Ovary (tissue), 9 donors: ENCODE results near the gene TMEM266. TPM values are rescaled to one million over a fixed set of nuclear protein-coding genes. Genes with fewer than 3 reads are reported as not detected.

ENCODE experiments used
- DNase-seq, 5 donors: peaks; one replicate each; pipeline ENCODE4 v3.0.0-alpha.2; 2019 to 2020
- H3K27ac ChIP-seq, 2 donors: fragments of 200-600 bp; one replicate each; pipeline versions ENCODE4 v1.5.1 to v1.8.0; 2019 to 2022
- H3K27me3 ChIP-seq: fragments of 200-600 bp; one replicate; pipeline ENCODE4 v1.8.0; 2022
- H3K36me3 ChIP-seq: fragments of 200-600 bp; sonication (generic); one replicate; pipeline ENCODE4 v1.5.1; 2019
- H3K4me1 ChIP-seq: one replicate; pipeline ENCODE4 v1.8.1; 2013; ENCODE audit warnings: mild to moderate bottlenecking, moderate library complexity; ENCODE audit not compliant: insufficient read depth
- H3K4me3 ChIP-seq: fragments of 200-600 bp; sonication (generic); one replicate; pipeline ENCODE4 v1.5.1; 2017
- H3K9me3 ChIP-seq, 2 donors: fragments of 200-600 bp in 1 of 2; sonication (generic) in 1 of 2; one replicate each; pipeline versions ENCODE4 v1.5.1 to v1.8.1; 2013 to 2019; ENCODE audit warnings: mild to moderate bottlenecking in 1 of 2, moderate library complexity in 1 of 2
- EP300 ChIP-seq: sonication (generic); formaldehyde crosslinking; IDR thresholded peaks from one replicate; pipeline ENCODE4 v1.6.1; 2017; ENCODE audit warnings: antibody characterized with exemption
- POLR2A ChIP-seq: fragments of 450-650 bp; IDR thresholded peaks from one replicate; pipeline ENCODE4 v1.6.1; 2017; ENCODE audit warnings: antibody characterized with exemption, mild to moderate bottlenecking, moderate library complexity
- WGBS, 3 donors: extraction: QIAGEN DNeasy Blood & Tissue Kit in 1 of 3; methylation state at CpG; one replicate each; pipeline versions ENCODE4 v1.1.5 to v1.1.7; 2013 to 2017; 5-methylcytosine and 5-hydroxymethylcytosine counted together
- intact Hi-C, 4 donors: fragments of 100-400 bp; cut with DNase I; formaldehyde crosslinking; loops; one replicate each; pipeline versions ENCODE4 v1.11.0 to v1.15.1; 2022 to 2023
- polyA plus RNA-seq, 2 donors: library from polyadenylated mRNA; stranded (reverse); fragments of 200-250 nt in 1 of 2; fragments of 350-450 nt in 1 of 2; fragmentation: Illumina TruSeq in 1 of 2; extraction: RNeasy Lipid Tissue Mini Kit (QIAGEN cat#74804) in 1 of 2; gene quantifications; one replicate each; pipeline ENCODE4 v1.2.3, GENCODE V29; 2013 to 2014
- total RNA-seq, 7 donors: library from RNA; depleted of rRNA in 2 of 7; stranded (reverse); fragments of >200 nt in 2 of 7; fragmentation: NEBNext Ultra II Directional in 3 of 7; extraction: Animal tissue kit (Norgen Biotek cat#: 25700) in 3 of 7; gene quantifications; one replicate each; pipeline versions ENCODE4 v1.1.0 to v1.2.4, GENCODE V29; 2016 to 2023
- TF ChIP-seq, protein P1 (sequence below), 3 donors: fragments of 450-650 bp in 2 of 3; fragments of 200-600 bp in 1 of 3; IDR thresholded peaks; one replicate each; pipeline versions ENCODE4 v1.5.1 to v1.8.0; 2016 to 2022; ENCODE audit warnings: antibody characterized with exemption in 3 of 3, mild to moderate bottlenecking in 1 of 3
- donor health status: DM: no; HTN: no; CAD: no; lungs with moderate emphysema.
- donor health status: DM: no; HTN: no; CAD: no.
- donor health status: Bipolar disorder and iron deficiency.
- donor health status: DM: yes; HTN: yes; CAD: no.
- donor health status: DM: no; HTN: no; CAD: no.
- donor health status: DM: yes; HTN: yes; CAD: no.

TMEM266 gene
- total and polyA plus RNA-seq, 9 donors = 0.11 to 0.13 TPM; not detected in 7

DNA sequence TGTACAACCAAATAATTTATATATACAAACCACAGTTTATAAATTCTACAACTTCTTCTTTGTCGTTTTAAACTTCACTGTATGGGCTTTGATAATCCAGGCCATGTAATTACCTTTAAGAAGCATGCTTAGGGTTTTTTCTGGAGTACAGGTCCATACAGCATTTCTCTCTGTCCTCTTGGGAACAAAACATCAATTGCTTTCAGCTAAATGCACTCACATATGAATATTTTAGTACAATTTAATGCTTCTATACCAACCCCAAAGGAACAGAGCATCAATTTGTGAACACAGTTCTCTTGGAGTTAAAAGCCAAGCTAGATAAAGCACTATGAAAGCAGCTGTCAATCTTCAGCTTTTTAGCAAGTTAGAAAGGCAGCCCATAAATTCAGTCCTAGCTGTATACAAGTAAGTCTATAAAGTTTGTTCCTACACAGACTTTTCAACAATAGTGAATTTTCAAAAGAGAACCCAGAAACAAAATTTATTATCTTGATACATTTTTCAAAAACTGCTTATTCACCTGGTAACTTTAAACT is 185.4 kb downstream of the TMEM266 start:
- H3K4me1 ChIP-seq = no peaks in the 10 kb centered on the region
- no peak for DNase-seq
- 69 to 77% (median 71%) methylated on average over 1 of the region's 1 CpG for WGBS, 3 donors
- H3K36me3 ChIP-seq = no peaks in the 10 kb centered on the region
- intact Hi-C loops = no loop called here
- TF ChIP-seq EP300 (no peak), POLR2A (no peak)
- TF ChIP-seq, protein P1, sequence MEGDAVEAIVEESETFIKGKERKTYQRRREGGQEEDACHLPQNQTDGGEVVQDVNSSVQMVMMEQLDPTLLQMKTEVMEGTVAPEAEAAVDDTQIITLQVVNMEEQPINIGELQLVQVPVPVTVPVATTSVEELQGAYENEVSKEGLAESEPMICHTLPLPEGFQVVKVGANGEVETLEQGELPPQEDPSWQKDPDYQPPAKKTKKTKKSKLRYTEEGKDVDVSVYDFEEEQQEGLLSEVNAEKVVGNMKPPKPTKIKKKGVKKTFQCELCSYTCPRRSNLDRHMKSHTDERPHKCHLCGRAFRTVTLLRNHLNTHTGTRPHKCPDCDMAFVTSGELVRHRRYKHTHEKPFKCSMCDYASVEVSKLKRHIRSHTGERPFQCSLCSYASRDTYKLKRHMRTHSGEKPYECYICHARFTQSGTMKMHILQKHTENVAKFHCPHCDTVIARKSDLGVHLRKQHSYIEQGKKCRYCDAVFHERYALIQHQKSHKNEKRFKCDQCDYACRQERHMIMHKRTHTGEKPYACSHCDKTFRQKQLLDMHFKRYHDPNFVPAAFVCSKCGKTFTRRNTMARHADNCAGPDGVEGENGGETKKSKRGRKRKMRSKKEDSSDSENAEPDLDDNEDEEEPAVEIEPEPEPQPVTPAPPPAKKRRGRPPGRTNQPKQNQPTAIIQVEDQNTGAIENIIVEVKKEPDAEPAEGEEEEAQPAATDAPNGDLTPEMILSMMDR (IDR thresholded peaks at IDR 0.05) = no peak
- no peaks in the 10 kb centered on the region for H3K27me3 ChIP-seq
- no peaks in the 10 kb centered on the region for H3K9me3 ChIP-seq
- no peak overlapping the region for H3K27ac ChIP-seq
- H3K4me3 ChIP-seq = no peak overlapping the region

DNA sequence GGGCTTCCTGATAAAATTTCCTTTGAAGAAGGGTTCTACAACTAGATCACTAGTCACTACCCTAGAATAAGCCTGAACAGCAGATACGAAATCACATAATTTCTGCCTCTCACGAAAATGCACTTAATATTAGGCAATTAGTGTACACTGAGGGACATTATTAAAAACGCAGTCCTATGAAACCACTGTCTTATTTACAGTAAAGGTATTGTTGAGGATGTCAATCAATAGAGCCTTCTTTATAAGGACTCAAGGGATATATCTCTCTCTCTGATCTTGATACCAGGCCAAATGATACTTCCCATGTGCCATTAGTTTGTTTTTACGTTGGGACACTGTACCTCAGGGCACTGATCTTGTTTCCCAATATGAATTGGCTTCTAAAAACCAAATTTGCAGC is 191.9 kb downstream of the TMEM266 start:
- Histone ChIP-seq H3K4me1 (no peaks in the 10 kb centered on the region), H3K27me3 (no peaks in the 10 kb centered on the region), H3K27ac (no peak overlapping the region), H3K9me3 (no peaks in the 10 kb centered on the region), H3K36me3 (no peaks in the 10 kb centered on the region), H3K4me3 (no peak overlapping the region)
- intact Hi-C loops = no loop called here
- DNase-seq = no peak
- no peak for TF ChIP-seq POLR2A
- no peak for TF ChIP-seq EP300
- TF ChIP-seq, protein P1 (IDR thresholded peaks at IDR 0.05) = no peak
- 93 to 98% (median 97%) methylated on average over 4 of the region's 4 CpGs for WGBS, 3 donors

DNA sequence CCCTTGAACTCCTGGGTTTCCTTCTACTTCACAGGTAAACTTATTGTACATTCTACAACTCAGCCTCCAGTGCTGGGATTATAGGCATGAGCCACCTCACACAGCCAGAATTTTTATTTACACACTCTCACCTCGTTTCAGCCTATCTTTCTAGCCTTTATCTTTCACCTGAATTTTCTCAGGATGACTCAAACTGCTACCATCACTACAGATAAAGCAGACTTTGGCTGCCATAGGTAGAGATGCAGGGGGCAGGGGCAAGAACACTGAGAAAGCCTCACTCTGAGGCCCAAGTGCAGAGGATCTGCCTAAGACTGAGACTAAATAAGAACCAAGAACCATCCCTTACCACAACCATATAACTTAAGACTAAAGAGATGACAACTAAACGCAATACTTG is 192.5 kb downstream of the TMEM266 start:
- 80 to 83% (median 82%) methylated on average over 2 of the region's 2 CpGs for WGBS, 3 donors
- Histone ChIP-seq H3K9me3 (no peaks in the 10 kb centered on the region), H3K4me3 (no peak overlapping the region), H3K27me3 (no peaks in the 10 kb centered on the region), H3K27ac (no peak overlapping the region), H3K4me1 (no peaks in the 10 kb centered on the region), H3K36me3 (no peaks in the 10 kb centered on the region)
- DNase-seq = no peak
- TF ChIP-seq, protein P1 (IDR thresholded peaks at IDR 0.05) = no peak
- no peak for TF ChIP-seq EP300
- intact Hi-C loops = no loop called here

DNA sequence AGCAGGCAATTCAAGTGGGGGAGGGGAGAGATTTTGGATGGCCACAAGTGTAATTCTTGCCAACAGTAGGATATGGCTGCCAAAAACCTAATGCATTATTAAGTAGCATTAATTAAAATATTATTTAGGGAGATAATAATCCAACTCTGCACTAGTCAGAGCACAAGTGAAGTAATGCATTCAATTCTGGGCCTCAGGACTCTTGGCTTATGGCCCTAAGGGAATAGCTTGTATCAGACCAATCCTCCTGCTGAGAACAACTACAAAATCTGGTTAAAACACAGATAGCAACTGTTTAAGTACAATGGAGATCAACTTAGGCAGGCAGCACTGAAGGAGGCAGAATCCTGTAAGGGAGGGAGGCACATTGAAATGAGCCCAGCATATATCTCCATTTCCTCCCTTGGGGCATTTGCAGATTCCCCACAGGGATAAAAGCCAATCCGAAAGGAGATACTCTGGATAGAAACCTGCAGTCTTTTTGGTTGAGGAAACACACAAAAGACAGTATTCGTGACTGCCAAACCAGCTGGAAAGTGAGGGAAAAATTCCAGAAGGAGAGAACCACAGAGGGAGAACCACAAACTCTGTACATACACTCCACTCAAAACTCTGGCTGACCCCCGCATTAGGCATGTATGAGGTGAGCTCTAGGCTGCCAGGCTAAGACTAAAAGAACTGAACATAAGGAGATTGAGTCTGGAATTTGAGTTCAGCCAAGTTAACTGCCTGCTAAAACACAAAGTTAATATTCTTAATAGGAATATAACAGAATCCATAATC is 194.1 kb downstream of the TMEM266 start:
- Histone ChIP-seq H3K9me3 (no peaks in the 10 kb centered on the region), H3K27ac (no peak overlapping the region), H3K27me3 (no peaks in the 10 kb centered on the region), H3K36me3 (no peaks in the 10 kb centered on the region), H3K4me3 (no peak overlapping the region), H3K4me1 (no peaks in the 10 kb centered on the region)
- no peak for DNase-seq
- 86 to 91% (median 87%) methylated on average over 3 of the region's 3 CpGs for WGBS, 3 donors
- intact Hi-C loops = loop anchor here in 1 of 4 donors (1.0 kb wide), 1 partner anchor 30 kb away; no protein-coding TSS in a partner anchor
- no peak for TF ChIP-seq POLR2A
- TF ChIP-seq, protein P1 (IDR thresholded peaks at IDR 0.05) = no peak
- TF ChIP-seq EP300 = no peak

Other genes with a start within 250 kb of the TMEM266 start
- gene UBE2Q2, start 216.5 kb upstream of the TMEM266 start, total RNA-seq = 10 to 100 TPM; 28.6 to 35.7 (median 31.2) TPM
- gene UBE2Q2, start 216.5 kb upstream of the TMEM266 start, polyA plus RNA-seq = 10 to 100 TPM; 22.6 to 27.7 TPM
- 10 to 100 TPM; 13.6 to 24.3 (median 20.0) TPM for gene FBXO22, start 156.1 kb upstream of the TMEM266 start, total RNA-seq
- 10 to 100 TPM; 11.5 to 21.3 TPM for gene FBXO22, start 156.1 kb upstream of the TMEM266 start, polyA plus RNA-seq
- gene NRG4, start 47.6 kb upstream of the TMEM266 start, total RNA-seq = 1 to 10 TPM in 1 of 7 donors, under 1 TPM in 5, not detected in 1; 0.18 to 9.0 (median 0.44) TPM
- 1 to 10 TPM in 1 of 2 donors, under 1 TPM in 1; 0.05 to 1.0 TPM for gene NRG4, start 47.6 kb upstream of the TMEM266 start, polyA plus RNA-seq